Keratinocyte (primary cell): ENCODE measurements around the gene SEPHS2. TPM values are rescaled to one million over a fixed set of nuclear protein-coding genes. Genes with fewer than 3 reads are reported as not detected.
A peak's percentile ranks its signal among the peaks of the same experiment; 100 is the strongest.

Experiments used
- DNase-seq: peaks from one replicate; pipeline ENCODE4 v3.0.0-alpha.2; 2011; ENCODE audit warnings: low read depth, missing footprints, low spot score
- FAIRE-seq: peaks from 2 replicates; lab custom pipeline; 2011; peaks lifted over from hg19 to GRCh38; lab: Jason Lieb, UNC
- H2AFZ ChIP-seq: 2 replicates; pipeline ENCODE4 v1.6.0; 2012; ENCODE audit warnings: low read length, control low read depth, inconsistent platforms; ENCODE audit not compliant: control insufficient read depth
- H3K27ac ChIP-seq: 2 replicates; pipeline ENCODE4 v1.5.1; 2011; ENCODE audit warnings: low read length; ENCODE audit not compliant: control insufficient read depth, insufficient read depth
- H3K27me3 ChIP-seq: 3 replicates; pipeline ENCODE4 v1.6.0; 2011; ENCODE audit warnings: low read length; ENCODE audit not compliant: control insufficient read depth, insufficient read depth; ENCODE audit errors: extremely low read depth
- H3K36me3 ChIP-seq, 2 experiments: 2 replicates in 1 of 2; 3 replicates in 1 of 2; pipeline ENCODE4 v1.5.1; 2011; ENCODE audit warnings: low read length in 2 of 2, mild to moderate bottlenecking in 1 of 2; ENCODE audit not compliant: control insufficient read depth in 2 of 2, insufficient read depth in 2 of 2; ENCODE audit errors: extremely low read depth in 1 of 2
- H3K4me1 ChIP-seq: 3 replicates; pipeline ENCODE4 v1.5.1; 2011; ENCODE audit warnings: low read length; ENCODE audit not compliant: control insufficient read depth, insufficient read depth; ENCODE audit errors: extremely low read depth
- H3K4me2 ChIP-seq: 3 replicates; pipeline ENCODE4 v1.6.0; 2011; ENCODE audit warnings: low read depth, low read length; ENCODE audit not compliant: control insufficient read depth, insufficient read depth; ENCODE audit errors: extremely low read depth
- H3K4me3 ChIP-seq, 3 experiments: fragments of 200-600 bp in 1 of 3; sonication (generic) in 1 of 3; 2 replicates in 2 of 3; 3 replicates in 1 of 3; pipeline ENCODE4 v1.5.1; 2011 to 2016; ENCODE audit warnings: low read length in 3 of 3, mild to moderate bottlenecking in 3 of 3, control low read depth in 2 of 3, inconsistent platforms in 1 of 3, low read depth in 1 of 3, mixed read lengths in 1 of 3, mixed run types in 1 of 3, moderate library complexity in 1 of 3; ENCODE audit not compliant: control insufficient read depth in 2 of 3, insufficient read depth in 2 of 3; ENCODE audit errors: extremely low read depth in 1 of 3
- H3K79me2 ChIP-seq: 2 replicates; pipeline ENCODE4 v1.6.0; 2012; ENCODE audit warnings: low read length; ENCODE audit not compliant: control insufficient read depth, insufficient read depth
- H3K9ac ChIP-seq: 3 replicates; pipeline ENCODE4 v1.6.0; 2011; ENCODE audit warnings: low read length; ENCODE audit not compliant: control insufficient read depth, insufficient read depth; ENCODE audit errors: extremely low read depth
- H3K9me1 ChIP-seq: 3 replicates; pipeline ENCODE4 v1.6.0; 2011; ENCODE audit warnings: low read length; ENCODE audit not compliant: control insufficient read depth, insufficient read depth; ENCODE audit errors: extremely low read depth
- H3K9me3 ChIP-seq: 2 replicates; pipeline ENCODE4 v1.5.1; 2012; ENCODE audit warnings: low read depth, low read length; ENCODE audit not compliant: control insufficient read depth
- H4K20me1 ChIP-seq: 3 replicates; pipeline ENCODE4 v1.6.0; 2011; ENCODE audit warnings: low read length; ENCODE audit not compliant: control insufficient read depth, insufficient read depth; ENCODE audit errors: extremely low read depth
- EZH2 ChIP-seq: IDR thresholded peaks from one replicate; pipeline ENCODE4 v1.6.1; 2012; ENCODE audit warnings: inconsistent platforms, mild to moderate bottlenecking, low read length, moderate library complexity
- dilution Hi-C: fragments of 300-500 bp; cut with MboI; formaldehyde crosslinking; loops from one replicate; pipeline ENCODE4 v1.7.0; 2020; ENCODE audit warnings: low sequenced_read_pairs; ENCODE audit not compliant: extremely low pct_ligation_motif_present
- polyA plus RNA-seq, 5 experiments: library from polyadenylated mRNA; depleted of rRNA in 3 of 5; stranded (reverse) in 3 of 5; stranded (forward) in 1 of 5; unstranded in 1 of 5; fragments of >200 nt; gene quantifications; 1 replicate in 1 of 5; 2 replicates in 3 of 5; 3 replicates in 1 of 5; pipeline versions ENCODE4 v1.2.1 to v1.2.3, GENCODE V29; 2011 to 2012; ENCODE audit warnings: missing spikeins in 2 of 5, low read depth in 1 of 5, low replicate concordance in 1 of 5
- TF ChIP-seq, protein P1 (sequence below), 3 experiments: IDR thresholded peaks in 1 of 3; conservative IDR thresholded peaks in 1 of 3; optimal IDR thresholded peaks in 1 of 3; 2 replicates in 2 of 3; 3 replicates in 1 of 3; pipeline versions ENCODE3 to v1.5.1; 2011; ENCODE audit warnings: low read length in 3 of 3, mild to moderate bottlenecking in 3 of 3, moderate library complexity in 2 of 3, control low read depth in 1 of 3, inconsistent platforms in 1 of 3; ENCODE audit not compliant: insufficient read depth in 2 of 3; ENCODE audit errors: extremely low read depth in 1 of 3

Gene SEPHS2
- polyA plus RNA-seq, 1 donor (not counting 4 experiments of a cell fraction or from before 2014, with no cell fraction given): 36.5 TPM

DNA sequence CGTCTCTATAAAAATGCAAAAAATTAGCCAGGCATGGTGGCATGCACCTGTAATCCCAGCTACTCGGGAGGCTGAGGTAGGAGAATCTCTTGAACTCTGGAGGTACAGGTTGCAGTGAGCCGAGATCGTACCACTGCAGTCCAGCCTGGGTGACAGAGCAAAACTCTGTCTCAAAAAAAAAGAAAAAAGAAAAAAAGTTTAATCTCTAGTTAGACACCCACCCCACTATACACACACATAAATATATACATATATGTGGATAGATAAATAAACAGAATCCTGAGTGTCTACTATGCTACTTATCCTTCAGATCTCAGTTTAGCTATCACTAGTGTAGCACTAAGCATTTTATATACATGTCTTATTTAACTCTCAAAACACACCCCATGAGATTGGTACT, 45.6 kb upstream of the SEPHS2 start:
- no peak for FAIRE-seq
- DNase-seq: no peak
- H2AFZ ChIP-seq: no peak overlapping the region
- H3K9me3 ChIP-seq: no peaks in the 10 kb centered on the region
- TF ChIP-seq, protein P1, sequence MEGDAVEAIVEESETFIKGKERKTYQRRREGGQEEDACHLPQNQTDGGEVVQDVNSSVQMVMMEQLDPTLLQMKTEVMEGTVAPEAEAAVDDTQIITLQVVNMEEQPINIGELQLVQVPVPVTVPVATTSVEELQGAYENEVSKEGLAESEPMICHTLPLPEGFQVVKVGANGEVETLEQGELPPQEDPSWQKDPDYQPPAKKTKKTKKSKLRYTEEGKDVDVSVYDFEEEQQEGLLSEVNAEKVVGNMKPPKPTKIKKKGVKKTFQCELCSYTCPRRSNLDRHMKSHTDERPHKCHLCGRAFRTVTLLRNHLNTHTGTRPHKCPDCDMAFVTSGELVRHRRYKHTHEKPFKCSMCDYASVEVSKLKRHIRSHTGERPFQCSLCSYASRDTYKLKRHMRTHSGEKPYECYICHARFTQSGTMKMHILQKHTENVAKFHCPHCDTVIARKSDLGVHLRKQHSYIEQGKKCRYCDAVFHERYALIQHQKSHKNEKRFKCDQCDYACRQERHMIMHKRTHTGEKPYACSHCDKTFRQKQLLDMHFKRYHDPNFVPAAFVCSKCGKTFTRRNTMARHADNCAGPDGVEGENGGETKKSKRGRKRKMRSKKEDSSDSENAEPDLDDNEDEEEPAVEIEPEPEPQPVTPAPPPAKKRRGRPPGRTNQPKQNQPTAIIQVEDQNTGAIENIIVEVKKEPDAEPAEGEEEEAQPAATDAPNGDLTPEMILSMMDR (optimal IDR thresholded peaks at IDR 0.05 in 1 of 3, IDR thresholded peaks at IDR 0.05 in 1 of 3, conservative IDR thresholded peaks at IDR 0.05 in 1 of 3; ENCODE audit: extremely low read depth in 1 of 3, insufficient read depth in 2 of 3, low read length in 3 of 3): no peak
- no peak for TF ChIP-seq EZH2
- no peak overlapping the region for H3K9ac ChIP-seq
- no peak overlapping the region for H3K4me2 ChIP-seq
- no peaks in the 10 kb centered on the region for H4K20me1 ChIP-seq
- H3K36me3 ChIP-seq: no peaks in the 10 kb centered on the region
- no peaks in the 10 kb centered on the region for H3K9me1 ChIP-seq
- H3K27ac ChIP-seq: no peak overlapping the region
- no peaks in the 10 kb centered on the region for H3K79me2 ChIP-seq
- H3K4me3 ChIP-seq: no peak overlapping the region
- H3K4me1 ChIP-seq: peaks cover 24% of the 10 kb centered on the region
- peaks cover 11% of the 10 kb centered on the region for H3K27me3 ChIP-seq
- dilution Hi-C loops: no loop called here

DNA sequence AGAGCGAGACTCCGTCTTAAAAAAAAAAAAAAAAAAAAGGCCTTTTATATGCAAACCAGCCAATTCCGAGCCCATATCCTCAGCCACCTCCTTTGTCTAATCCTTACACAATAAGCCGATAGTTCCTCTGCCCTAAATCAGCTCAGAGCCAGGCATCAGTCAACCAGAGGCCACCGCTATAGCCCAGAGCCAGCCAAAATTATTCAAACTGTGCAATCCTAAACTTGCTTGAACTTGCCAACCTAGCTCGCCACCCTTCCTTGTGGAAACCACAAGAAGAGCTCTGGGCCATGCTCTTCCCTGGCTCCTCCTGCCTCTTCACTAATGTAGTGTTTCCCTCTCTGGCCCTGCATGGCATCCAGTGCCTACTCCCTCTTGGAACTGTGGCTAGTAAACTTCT, 44.5 kb upstream of the SEPHS2 start:
- peak; percentile 93 for FAIRE-seq

More for the DNA sequence above, 44.5 kb upstream of the SEPHS2 start:
- Histone ChIP-seq H3K27me3 (peaks cover 11% of the 10 kb centered on the region), H3K36me3 (no peaks in the 10 kb centered on the region), H3K79me2 (no peaks in the 10 kb centered on the region), H3K27ac (no peak overlapping the region), H3K4me3 (no peak overlapping the region), H3K9ac (no peak overlapping the region), H3K9me3 (no peaks in the 10 kb centered on the region), H3K4me2 (no peak overlapping the region), H3K4me1 (peaks cover 24% of the 10 kb centered on the region), H3K9me1 (no peaks in the 10 kb centered on the region), H4K20me1 (no peaks in the 10 kb centered on the region), H2AFZ (no peak overlapping the region)
- dilution Hi-C loops: no loop called here
- TF ChIP-seq, protein P1 (optimal IDR thresholded peaks at IDR 0.05 in 1 of 3, IDR thresholded peaks at IDR 0.05 in 1 of 3, conservative IDR thresholded peaks at IDR 0.05 in 1 of 3; ENCODE audit: extremely low read depth in 1 of 3, insufficient read depth in 2 of 3, low read length in 3 of 3): no peak
- TF ChIP-seq EZH2: no peak
- DNase-seq: peak; percentile 83
